Psoas muscle (tissue), 8 donors: ENCODE results near the gene CCNQ. TPM values are rescaled to one million over a fixed set of nuclear protein-coding genes. Genes with fewer than 3 reads are reported as not detected.

ENCODE experiments used
- ATAC-seq, 4 donors: fragments of 200-7000 bp; cut with Tn5 transposase; one replicate each; pipeline ENCODE4 v1.9.1; 2020; ENCODE audit warnings: moderate library complexity in 3 of 4, mild to moderate bottlenecking in 2 of 4
- DNase-seq, 2 donors: peaks; one replicate each; pipeline ENCODE4 v3.0.0-alpha.2; 2020
- H3K27ac ChIP-seq: fragments of 200-600 bp; one replicate; pipeline ENCODE4 v1.8.0; 2022
- H3K27me3 ChIP-seq, 3 donors: fragments of 200-600 bp in 1 of 3; one replicate each; pipeline versions ENCODE4 v1.6.1 to v1.8.0; 2013 to 2022; ENCODE audit warnings: low read length in 2 of 3, mild to moderate bottlenecking in 2 of 3, moderate library complexity in 1 of 3; ENCODE audit not compliant: insufficient read depth in 3 of 3
- H3K36me3 ChIP-seq, 2 donors: fragments of 200-600 bp in 1 of 2; one replicate each; pipeline versions ENCODE4 v1.6.1 to v1.8.0; 2013 to 2022; ENCODE audit warnings: low read depth in 1 of 2, mild to moderate bottlenecking in 1 of 2, moderate library complexity in 1 of 2; ENCODE audit not compliant: insufficient read depth in 1 of 2
- H3K4me1 ChIP-seq: fragments of 200-600 bp; one replicate; pipeline ENCODE4 v1.8.0; 2022
- H3K4me3 ChIP-seq: fragments of 200-600 bp; one replicate; pipeline ENCODE4 v1.8.0; 2022; ENCODE audit warnings: mild to moderate bottlenecking
- H3K9me3 ChIP-seq: fragments of 200-600 bp; one replicate; pipeline ENCODE4 v1.8.0; 2022
- WGBS, 3 donors: extraction: QIAGEN DNeasy Blood & Tissue Kit; methylation state at CpG; one replicate each; pipeline versions ENCODE4 v1.1.6 to v1.1.7; 2013; 5-methylcytosine and 5-hydroxymethylcytosine counted together
- intact Hi-C, 2 donors: fragments of 100-400 bp; cut with DNase I; formaldehyde crosslinking; loops; one replicate each; pipeline versions ENCODE4 v1.11.0 to v1.14.2; 2022
- polyA plus RNA-seq, 3 donors: library from polyadenylated mRNA; stranded (reverse); fragments of 200-250 nt; gene quantifications; one replicate each; pipeline ENCODE4 v1.2.3, GENCODE V29; 2013
- total RNA-seq, 4 donors: library from RNA; stranded (reverse); fragmentation: NEBNext Ultra II Directional in 2 of 4; extraction: Animal tissue kit (Norgen Biotek cat#: 25700) in 2 of 4; gene quantifications; one replicate each; pipeline versions ENCODE4 v1.2.1 to v1.2.4, GENCODE V29; 2021 to 2023
- TF ChIP-seq, protein P1 (sequence below): fragments of 200-600 bp; IDR thresholded peaks from one replicate; pipeline ENCODE4 v1.8.0; 2022; ENCODE audit warnings: antibody characterized with exemption
- donor health status: healthy with polysubstance abuse.
- donor health status: DM: no; HTN: no; CAD: no; lungs with moderate emphysema.
- donor health status: Bipolar disorder and iron deficiency.
- donor health status: healthy.
- donor health status: DM: yes; HTN: yes; CAD: no.
- donor health status: DM: no; HTN: no; CAD: no.
- donor health status: DM: no; HTN: no; CAD: no.
- donor health status: DM: yes; HTN: yes; CAD: no.

The CCNQ gene
- total and polyA plus RNA-seq, 7 donors: 17.0 to 53.5 (median 34.3) TPM

DNA sequence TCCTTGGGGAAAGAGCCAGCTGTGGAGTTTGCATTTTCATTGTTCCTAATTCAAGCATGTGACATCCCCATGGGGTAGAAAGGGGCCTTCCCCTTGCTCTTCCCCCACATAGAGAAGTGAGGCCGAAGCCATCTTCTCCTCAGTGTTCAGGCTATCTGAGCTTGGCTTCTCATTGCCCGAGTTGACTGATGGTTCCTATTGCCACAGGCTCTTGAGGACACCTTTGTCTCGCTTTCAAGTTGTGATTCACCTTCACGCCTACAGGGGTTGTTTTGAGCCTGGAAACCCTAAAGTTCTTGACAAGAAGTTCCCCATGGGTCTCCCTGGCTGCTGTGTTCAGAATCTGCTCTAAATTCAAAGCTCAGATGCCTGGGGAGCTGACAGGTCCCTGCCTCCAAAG, 25.0 kb downstream of the CCNQ start:
- WGBS, 3 donors: 63 to 92% (median 88%) methylated on average over 4 of the region's 4 CpGs
- DNase-seq: no peak
- H3K4me1 ChIP-seq: no peaks in the 10 kb centered on the region

DNA sequence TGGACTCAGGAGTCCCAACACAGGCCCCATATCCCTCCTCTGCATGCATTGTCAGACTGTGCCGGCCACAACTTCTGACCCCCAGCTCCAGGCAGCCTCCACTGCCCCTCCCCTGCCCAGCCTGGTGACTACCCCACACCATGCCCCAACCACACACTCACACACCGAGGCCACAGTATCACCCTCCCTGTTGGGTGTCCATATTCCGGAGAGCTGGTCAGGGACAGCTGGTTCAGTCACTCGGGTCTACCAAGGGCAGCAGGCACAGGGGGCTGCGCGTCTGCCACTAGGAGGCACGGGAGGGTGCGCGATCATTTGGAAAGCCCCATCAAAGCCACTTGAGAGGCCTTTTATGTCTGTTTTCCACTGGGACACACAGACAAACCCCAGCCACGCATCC, 26.3 kb downstream of the CCNQ start:
- intact Hi-C loops: no loop called here
- no peak overlapping the region for H3K4me3 ChIP-seq
- H3K4me1 ChIP-seq: no peaks in the 10 kb centered on the region
- H3K9me3 ChIP-seq: no peaks in the 10 kb centered on the region
- 50 to 82% (median 75%) methylated on average over 6 to 10 of the region's 10 CpGs for WGBS, 3 donors
- H3K27ac ChIP-seq: no peak overlapping the region
- H3K27me3 ChIP-seq: peaks cover 0 to 9% (median 3%) of the 10 kb centered on the region in 3 donors
- H3K36me3 ChIP-seq: no peaks in the 10 kb centered on the region
- TF ChIP-seq, protein P1, sequence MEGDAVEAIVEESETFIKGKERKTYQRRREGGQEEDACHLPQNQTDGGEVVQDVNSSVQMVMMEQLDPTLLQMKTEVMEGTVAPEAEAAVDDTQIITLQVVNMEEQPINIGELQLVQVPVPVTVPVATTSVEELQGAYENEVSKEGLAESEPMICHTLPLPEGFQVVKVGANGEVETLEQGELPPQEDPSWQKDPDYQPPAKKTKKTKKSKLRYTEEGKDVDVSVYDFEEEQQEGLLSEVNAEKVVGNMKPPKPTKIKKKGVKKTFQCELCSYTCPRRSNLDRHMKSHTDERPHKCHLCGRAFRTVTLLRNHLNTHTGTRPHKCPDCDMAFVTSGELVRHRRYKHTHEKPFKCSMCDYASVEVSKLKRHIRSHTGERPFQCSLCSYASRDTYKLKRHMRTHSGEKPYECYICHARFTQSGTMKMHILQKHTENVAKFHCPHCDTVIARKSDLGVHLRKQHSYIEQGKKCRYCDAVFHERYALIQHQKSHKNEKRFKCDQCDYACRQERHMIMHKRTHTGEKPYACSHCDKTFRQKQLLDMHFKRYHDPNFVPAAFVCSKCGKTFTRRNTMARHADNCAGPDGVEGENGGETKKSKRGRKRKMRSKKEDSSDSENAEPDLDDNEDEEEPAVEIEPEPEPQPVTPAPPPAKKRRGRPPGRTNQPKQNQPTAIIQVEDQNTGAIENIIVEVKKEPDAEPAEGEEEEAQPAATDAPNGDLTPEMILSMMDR: no peak
- ATAC-seq (no peak), DNase-seq (no peak)

More for the DNA sequence above, 25.0 kb downstream of the CCNQ start:
- no peak overlapping the region for H3K4me3 ChIP-seq
- no peaks in the 10 kb centered on the region for H3K9me3 ChIP-seq
- H3K27ac ChIP-seq: no peak overlapping the region
- no peak for ATAC-seq
- TF ChIP-seq, protein P1: no peak
- peaks cover 0 to 9% (median 3%) of the 10 kb centered on the region in 3 donors for H3K27me3 ChIP-seq
- H3K36me3 ChIP-seq: no peaks in the 10 kb centered on the region
- intact Hi-C loops: no loop called here

DNA sequence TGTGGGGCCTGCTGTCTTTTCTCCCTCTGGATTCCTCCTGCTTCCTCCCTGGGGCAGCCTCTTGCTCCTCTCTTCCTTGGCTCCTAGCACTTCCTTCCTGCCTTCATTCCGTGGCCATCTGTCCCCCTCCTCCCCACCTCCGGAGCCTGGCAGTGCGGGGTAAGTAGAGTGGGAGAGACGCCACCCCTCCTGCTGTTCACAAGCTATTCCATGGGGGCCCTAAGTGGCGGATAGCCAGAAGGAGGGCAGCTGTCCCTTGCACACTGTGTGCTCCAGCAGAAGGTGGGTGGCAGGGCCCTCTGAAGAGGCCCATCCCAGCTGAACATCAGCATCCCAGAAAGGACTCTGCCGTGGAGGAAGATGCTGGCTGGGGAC, 27.4 kb downstream of the CCNQ start:
- 59 to 70% (median 68%) methylated on average over 5 to 6 of the region's 6 CpGs for whole genome bisulfite sequencing, 3 donors
- H3K4me1 ChIP-seq: no peaks in the 10 kb centered on the region
- H3K9me3 ChIP-seq: no peaks in the 10 kb centered on the region
- H3K4me3 ChIP-seq: no peak overlapping the region
- DNase-seq (no peak), ATAC-seq (no peak)
- H3K27ac ChIP-seq: no peak overlapping the region
- peaks cover 0 to 9% (median 3%) of the 10 kb centered on the region in 3 donors for H3K27me3 ChIP-seq
- H3K36me3 ChIP-seq: no peaks in the 10 kb centered on the region
- TF ChIP-seq, protein P1: no peak
- intact Hi-C loops: no loop called here

DNA sequence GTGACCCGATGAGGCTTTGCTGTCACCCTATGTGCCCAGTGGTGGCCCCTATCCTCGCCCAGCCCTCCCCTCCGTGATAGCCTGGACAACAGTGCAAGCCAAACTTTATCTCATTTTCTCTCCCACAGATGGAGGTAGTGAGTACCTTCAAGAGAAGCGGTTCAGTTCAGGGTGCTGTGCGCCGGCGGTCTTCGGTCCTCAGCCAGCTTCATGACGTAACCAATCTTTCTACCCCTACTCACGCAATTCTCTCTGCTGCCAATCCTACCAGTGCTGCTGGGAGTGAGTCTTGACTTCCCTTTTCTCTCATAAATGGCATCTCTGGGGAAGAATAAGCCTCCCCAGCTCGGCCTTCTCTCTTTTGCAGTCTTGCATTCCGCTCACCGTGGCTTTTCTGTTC, 29.5 kb downstream of the CCNQ start:
- no peak for DNase-seq
- H3K9me3 ChIP-seq: no peaks in the 10 kb centered on the region
- TF ChIP-seq, protein P1: no peak
- WGBS, 3 donors: 90 to 98% (median 94%) methylated on average over 13 of the region's 13 CpGs
- intact Hi-C loops: no loop called here
- no peak for ATAC-seq
- H3K27ac ChIP-seq: no peak overlapping the region
- no peaks in the 10 kb centered on the region for H3K36me3 ChIP-seq
- H3K4me1 ChIP-seq: no peaks in the 10 kb centered on the region
- H3K27me3 ChIP-seq: peaks cover 0 to 3% (median 3%) of the 10 kb centered on the region in 3 donors
- H3K4me3 ChIP-seq: no peak overlapping the region

DNA sequence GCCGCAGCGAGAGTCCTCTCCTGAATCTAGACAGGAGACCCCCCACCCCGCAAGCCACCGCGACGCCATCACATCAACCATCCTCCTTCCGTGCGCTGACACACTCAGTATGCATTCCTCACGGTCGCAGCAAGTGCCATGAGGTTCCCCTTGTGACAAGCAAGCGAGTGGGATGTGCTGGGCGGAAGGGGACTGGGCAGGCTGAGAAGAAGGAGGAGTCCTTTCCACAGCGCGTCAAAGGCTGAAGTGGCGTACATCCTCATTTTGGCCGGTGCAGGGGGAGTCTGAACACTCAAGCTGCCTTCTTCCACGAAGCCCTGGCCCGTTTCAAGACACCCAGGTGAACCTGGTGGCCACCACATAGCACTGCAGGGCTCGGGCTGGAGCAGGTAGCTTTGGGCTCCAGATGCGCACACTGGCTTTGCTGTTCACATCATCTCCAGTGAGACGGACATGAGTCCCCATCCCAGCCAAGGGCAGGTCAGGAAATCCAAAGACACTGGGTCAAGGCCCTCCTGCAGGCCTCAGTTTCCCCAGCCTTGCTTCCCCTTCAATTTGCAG, 30.4 kb downstream of the CCNQ start:
- DNase-seq: no peak
- ATAC-seq: no peak
- TF ChIP-seq, protein P1: no peak
- Histone ChIP-seq H3K4me1 (no peaks in the 10 kb centered on the region), H3K27ac (no peak overlapping the region), H3K27me3 (peaks cover 0 to 6% (median 3%) of the 10 kb centered on the region in 3 donors), H3K4me3 (no peak overlapping the region), H3K9me3 (no peaks in the 10 kb centered on the region), H3K36me3 (no peaks in the 10 kb centered on the region)
- WGBS, 3 donors: 83 to 91% (median 88%) methylated on average over 18 to 21 of the region's 21 CpGs
- intact Hi-C loops: no loop called here
